GM12873 (cell line): ENCODE measurements around the gene SLC35F3.

Source experiments
- CTCF ChIP-seq: IDR thresholded peaks from 2 replicates; pipeline ENCODE4 v1.5.1; 2012; ENCODE audit warnings: low read depth, mild to moderate bottlenecking, moderate library complexity, low read length, control low read depth; ENCODE audit not compliant: insufficient read depth; ENCODE audit errors: missing control alignments

Gene SLC35F3

GRCh38 chr1:234217316-234217840, 312.9 kb downstream of the SLC35F3 start:
- TF ChIP-seq CTCF, result no peak

DNA sequence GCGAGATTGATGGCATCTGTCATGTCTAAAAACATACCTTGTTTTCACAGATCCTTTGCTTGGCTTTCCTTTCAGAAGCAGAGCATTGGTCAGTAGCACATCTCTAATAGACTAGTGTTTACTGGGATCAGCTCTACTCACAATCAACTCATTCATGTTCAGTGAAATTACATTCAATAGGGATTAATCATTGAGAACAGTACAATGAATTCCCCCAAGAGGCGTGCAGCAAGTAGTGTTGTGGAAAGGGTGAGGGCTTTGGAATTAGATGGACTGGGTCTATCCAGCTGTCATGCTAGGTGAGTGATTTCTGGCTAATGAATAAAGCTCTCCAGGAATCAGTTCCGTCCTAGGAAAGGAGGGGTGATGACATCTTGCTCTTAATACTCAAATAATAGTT, 313.6 kb downstream of the SLC35F3 start:
- no peak for TF ChIP-seq CTCF

GRCh38 chr1:234219711-234220110, 315.2 kb downstream of the SLC35F3 start:
- TF ChIP-seq CTCF, result no peak

DNA sequence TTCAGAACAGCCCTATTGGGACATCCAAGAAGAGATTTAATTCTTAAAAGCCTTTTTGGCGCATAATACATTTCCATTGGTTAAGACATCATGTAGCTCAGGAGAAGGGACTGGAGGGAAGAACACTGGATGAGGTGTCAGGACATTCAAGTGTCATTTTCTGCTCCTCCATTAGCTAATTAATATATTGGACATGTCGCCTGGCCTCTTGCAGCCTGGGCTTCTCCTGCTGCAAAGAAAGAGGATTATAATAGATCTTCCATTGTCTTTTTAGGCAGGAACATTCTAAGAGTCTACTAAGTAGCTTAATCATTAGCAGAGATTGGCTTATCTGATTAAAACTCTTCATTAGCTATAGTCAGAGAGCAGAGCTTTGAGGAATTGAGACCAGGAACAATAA, 317.1 kb downstream of the SLC35F3 start:
- no peak for TF ChIP-seq CTCF

DNA sequence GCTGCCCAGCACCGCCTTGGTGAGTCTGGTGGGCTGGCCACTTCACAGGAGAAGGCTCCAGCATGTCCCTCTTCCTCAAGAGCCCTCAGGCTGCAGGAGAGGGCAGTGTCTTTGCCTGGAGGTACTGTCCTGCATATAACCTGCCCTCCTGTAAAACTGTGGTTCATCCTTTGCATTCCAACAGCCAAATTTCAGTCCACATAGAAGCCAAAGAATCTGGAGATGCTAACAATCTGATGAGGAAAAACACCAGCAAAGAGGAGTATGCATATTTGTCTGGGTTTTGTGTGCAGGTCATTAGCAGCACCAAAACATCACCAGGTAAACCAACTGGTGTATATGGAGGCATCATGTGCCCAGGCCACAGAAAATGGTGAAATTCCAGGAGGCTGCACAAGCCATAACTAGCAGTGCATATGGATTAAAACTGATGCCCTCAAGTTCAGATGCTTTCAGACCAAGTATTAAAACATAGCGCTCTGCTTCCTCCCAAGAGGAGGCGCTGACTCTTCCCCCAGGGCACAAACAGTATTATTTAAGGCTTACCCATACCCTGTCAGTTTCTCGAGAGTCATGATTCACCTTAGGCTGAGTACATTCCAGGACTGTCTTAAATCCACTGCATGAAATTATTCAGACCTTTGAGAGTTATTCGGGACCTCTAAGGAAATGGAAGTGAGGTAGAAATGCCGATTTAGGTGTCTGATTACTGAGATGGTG, 318.2 kb downstream of the SLC35F3 start:
- no peak for TF ChIP-seq CTCF

- TF ChIP-seq CTCF, result no peak
Observed at GRCh38 chr1:234226113-234226818, 321.8 kb downstream of the SLC35F3 start.

DNA sequence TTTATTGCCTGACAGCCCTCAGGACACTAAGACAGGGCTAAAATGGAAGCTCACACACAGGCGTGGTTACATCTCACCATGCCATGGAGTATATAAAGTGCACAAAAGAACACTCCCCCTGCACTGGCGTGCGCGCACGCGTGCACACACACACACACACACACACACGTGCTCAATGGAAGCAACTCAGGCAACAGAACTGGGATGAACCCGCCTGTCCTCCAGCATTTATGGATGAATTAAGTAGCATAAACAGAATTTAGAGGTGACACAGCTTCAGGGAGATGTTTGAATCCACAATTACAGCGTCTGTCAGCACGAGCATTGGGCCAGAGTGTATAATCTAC, 322.3 kb downstream of the SLC35F3 start:
- TF ChIP-seq CTCF, result no peak
